ENCODE data around the gene NPRL2.

The NPRL2 gene

DNA sequence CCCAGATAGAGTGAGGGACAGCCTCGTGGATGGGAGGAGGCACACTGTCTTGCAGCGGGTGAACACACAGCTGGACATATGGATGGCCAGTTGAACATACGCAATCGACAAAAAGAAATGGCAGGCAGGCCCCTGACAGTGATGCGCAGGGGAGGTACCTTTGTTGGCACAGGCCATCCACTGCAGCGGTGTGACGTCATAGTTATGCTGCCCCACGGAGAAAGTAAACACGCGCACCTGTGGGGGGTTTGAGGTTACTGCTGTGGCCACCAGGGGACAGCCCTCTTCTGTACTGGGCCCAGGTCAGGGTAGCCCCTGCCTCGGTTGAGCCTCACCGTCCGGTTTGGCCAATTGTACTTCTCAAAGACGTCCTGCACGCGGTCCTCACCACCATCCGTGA lies 28.2 kb upstream of the NPRL2 start:
- TF ChIP-seq, protein P1, sequence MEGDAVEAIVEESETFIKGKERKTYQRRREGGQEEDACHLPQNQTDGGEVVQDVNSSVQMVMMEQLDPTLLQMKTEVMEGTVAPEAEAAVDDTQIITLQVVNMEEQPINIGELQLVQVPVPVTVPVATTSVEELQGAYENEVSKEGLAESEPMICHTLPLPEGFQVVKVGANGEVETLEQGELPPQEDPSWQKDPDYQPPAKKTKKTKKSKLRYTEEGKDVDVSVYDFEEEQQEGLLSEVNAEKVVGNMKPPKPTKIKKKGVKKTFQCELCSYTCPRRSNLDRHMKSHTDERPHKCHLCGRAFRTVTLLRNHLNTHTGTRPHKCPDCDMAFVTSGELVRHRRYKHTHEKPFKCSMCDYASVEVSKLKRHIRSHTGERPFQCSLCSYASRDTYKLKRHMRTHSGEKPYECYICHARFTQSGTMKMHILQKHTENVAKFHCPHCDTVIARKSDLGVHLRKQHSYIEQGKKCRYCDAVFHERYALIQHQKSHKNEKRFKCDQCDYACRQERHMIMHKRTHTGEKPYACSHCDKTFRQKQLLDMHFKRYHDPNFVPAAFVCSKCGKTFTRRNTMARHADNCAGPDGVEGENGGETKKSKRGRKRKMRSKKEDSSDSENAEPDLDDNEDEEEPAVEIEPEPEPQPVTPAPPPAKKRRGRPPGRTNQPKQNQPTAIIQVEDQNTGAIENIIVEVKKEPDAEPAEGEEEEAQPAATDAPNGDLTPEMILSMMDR (IDR thresholded peaks at IDR 0.05): no peak

DNA sequence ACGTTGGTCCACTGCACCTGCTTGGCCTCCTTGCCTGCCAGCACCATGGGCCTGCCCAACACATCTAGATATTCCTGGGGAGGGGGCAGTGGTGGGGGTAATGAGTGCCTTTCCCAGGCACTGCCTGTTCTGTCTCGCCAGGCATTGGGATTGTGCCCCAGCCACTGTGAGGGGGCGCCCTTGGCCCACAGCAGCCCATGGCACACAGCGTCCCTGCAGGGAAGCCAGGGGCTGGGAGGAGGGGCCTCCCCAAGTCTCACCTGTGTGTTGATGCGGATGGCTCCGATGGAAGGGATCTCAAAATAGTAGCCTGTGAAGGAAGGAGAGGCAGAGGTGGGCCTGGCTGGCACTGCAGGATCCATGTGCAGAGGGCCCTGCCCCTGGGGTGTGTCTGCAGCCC lies 27.4 kb upstream of the NPRL2 start:
- TF ChIP-seq, protein P1 (IDR thresholded peaks at IDR 0.05): no peak

DNA sequence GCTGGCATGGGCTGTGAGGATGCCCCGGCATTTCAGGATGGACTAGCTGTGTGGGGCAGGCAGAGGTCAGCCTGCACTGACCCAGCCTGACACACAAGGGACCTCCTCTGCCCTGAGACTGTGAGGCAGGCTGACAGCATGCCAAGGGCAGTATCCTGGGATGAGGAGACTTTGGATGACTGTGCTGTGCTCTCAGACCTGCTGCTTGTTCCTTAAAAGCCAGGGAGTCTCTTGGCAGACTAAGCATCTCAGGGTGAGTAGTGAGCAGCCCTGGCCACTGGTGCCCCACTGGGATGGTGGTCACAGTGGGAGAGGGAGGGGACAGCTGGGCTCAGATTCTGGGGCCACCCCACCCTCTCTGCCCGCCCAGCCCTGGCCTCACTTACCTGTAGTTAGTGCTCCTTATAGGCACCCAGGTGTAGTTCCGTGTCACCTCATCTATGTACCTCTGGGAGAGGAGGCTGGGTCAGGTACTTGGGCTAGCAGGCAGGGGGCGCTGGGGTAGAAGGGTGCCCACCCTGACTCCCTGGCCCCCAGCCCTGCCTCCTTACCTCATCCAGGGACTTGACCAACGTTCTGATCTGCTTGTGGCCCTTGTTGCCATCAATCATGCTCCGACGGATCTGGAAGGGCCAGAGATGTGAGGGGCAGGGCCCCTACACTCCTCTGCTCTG lies 24.8 kb upstream of the NPRL2 start:
- TF ChIP-seq, protein P1 (IDR thresholded peaks at IDR 0.05): no peak

DNA sequence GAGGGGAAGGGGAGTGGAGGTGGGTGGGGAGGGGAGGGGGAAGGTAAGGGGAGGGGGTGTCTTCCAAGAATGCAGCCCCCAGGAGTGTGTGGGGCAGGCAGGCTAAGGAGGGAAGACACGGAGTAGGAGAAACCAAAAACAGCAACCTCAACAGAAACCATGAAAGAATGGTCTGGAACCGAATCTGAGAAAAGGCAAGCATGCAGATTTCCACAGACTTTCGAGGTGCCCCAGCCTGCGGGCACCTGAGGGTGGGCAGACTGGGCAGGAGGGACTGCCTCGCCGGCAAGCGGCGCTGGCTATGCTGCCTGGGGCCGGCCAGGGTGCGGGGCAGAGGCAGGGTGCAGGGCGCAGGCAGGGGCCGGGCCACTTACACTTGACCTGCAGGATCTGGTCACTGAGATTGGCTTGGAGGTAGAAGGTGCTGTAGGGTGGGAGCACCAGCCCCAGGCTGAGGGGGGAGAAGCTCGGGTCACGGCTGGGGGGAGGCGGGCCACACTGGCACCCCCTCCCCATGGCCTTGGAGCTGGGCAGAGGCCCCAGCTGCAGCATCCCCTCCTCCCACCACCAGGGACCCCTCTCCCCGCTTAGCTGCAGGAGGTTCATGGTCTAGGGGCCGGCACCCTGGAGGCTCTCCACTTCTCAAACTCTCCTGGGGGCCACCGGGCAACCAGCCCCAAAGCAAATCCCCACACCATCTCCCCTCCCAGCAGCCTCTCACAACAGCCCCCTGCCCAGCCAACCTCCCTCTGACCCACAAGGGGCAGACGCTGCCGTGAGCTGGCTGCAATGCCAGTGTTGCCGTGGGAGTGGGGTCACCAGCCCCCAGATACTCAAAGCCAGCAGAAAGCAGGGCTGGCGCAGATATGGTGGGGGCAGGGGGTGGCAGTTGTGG lies 24.0 kb upstream of the NPRL2 start:
- TF ChIP-seq, protein P1 (IDR thresholded peaks at IDR 0.05): no peak

DNA sequence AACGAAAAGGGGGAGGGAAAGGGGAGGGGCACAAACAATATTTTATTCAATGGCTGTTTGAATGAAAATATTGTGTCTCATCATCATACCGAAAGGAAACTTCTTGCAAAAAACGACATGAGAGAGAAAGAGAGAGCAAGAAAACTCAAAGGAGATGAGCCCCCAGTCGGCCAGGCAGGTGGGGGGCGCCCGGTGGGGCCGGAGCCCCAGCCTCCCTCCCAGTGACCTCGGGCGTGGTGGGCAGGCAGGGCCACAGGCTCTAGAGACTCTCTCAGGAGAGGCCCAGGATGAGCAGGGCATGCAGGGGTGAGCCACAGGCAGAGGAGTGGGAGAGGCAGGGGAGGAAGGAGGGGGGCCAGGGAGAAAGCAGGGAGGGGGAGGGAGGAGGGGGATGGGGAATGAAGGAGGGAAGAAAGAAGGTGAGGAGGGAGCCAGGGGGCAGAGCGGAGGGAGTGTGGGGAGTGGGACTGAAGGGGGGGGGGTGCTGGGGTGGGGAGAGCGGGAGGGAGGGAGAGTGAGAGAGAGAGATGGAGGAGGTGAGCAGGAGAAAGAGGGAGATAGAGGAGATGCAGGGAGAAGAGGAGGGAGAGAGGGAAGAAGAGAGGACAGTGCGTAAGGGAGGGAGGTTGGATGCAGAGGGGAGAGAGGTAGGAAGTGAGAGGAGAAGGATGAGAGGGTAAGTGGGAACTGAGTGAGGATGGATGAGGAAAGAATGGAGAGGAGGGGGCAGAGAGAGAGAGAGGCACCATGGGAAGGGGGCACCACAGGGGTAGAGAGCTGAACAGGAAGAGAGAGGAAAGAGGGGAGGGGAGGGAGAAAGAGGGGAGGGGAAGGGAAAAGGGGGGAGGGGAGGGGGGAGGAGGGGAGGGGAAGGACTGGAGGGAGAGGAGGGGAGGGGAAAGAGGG lies 22.8 kb upstream of the NPRL2 start:
- TF ChIP-seq, protein P1 (IDR thresholded peaks at IDR 0.05): no peak

DNA sequence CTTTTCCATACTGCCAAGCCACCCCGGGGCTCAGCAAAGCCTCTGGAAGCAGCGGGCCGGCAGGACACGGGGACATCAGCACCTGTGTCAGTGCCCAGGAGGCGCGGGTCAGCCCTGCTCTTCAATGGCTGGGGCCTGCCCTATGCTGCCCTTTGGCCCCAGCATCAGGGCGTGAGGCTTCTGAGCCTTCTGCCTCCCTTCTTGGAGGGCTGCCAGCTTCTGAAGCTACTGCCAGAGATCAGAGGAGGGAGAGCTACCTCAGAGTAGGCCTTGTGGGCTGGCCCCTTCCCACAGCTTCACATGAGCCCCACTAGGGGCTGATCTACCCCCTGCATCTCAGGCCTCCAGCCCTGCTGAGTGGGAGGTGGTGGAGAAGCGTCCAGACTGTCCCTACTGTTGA lies 21.8 kb upstream of the NPRL2 start:
- TF ChIP-seq, protein P1 (IDR thresholded peaks at IDR 0.05): no peak

DNA sequence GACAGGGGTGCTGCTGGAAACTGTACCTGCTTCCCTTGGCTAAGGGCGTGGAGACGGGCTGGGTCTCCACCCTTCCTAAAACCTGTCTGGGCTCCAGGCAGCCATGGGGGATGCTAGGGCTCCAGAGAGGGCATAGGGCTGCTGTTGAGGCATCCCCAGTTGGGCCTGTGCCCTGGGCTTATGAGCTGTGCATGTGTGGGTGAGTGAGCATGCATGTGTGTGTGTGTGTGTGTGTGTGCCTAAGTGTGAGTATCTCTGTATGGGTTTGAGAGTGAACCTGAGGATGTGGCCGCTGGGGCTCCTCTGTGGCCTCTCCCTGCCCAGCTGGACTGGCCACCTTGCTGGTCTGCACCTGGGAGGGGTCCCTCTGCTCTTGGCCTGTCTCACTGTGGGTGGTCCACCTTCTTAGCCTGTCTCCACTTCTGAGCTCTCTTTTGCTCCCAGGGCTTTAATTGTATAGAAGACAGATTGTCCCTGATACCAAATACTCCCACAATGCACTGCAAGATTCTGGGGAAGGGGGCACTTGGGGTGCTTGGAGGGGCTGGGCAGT lies 20.6 kb upstream of the NPRL2 start:
- TF ChIP-seq, protein P1 (IDR thresholded peaks at IDR 0.05): no peak

Data from LNCAP (cell line).